NOMO-1 treated with dmso at 0.1 percent for 144 hours (cell line): ENCODE results near the gene STMP1.

ENCODE experiments used
- DNase-seq: peaks from one replicate; lab custom pipeline; 2025; ENCODE audit not compliant: unreplicated experiment; lab: John Stamatoyannopoulos, UW

The STMP1 gene

DNA sequence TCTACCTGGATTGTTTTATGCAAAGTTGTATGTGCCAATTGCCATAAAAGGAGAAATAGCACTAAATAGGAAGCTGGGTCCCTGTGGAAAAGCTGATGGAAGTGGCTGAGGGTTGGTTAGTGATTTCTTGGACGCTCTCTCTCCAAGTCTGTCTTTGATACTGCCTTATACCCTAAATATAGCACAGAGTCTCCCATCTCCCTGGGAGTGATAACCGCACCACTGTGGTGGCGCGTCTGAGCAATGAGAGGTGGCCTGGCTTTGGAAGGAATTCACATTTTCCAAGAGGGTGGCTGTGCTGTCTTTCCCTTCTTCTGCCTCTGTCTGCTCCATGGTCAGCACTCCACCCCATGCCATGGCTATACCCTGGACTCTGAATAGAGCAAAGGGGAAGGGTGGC lies 31.2 kb downstream of the STMP1 start:
- no peak for DNase-seq

DNA sequence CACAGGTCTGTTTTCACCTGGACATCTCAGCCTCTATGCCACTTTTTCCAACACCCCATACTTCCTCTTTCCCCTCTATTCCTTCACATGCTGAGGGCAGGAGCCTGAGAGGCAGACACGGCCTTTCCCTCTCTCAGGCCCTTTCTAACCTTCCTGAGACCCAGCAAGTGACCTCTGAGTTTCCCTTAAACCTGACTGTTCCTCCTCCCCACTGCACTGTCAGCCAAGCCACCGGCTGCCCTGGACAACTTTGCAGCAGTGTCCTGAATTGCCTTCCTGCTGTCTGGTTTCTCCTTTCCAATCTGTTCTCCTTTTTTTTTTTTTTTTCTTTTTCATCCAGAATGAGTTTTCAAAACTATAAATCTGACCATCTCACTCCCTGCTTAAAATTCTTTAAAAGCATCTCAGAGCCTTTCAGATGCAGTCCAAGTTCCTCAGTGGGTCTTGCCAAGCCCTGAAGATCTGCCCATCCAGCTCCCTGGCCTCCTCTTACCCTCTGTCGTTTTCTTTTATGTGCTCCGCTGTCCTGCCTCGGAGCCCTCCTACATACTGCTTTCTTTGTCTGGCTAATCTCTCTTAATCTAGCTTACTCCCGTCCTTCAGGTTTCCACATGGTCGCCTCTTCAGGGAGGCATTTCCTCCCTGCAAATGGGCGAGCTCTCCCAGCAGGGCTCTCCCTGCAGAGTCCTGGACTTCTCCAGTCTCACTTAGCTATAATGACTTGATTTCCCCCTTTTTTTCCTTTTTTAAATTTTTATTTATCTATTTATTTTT lies 35.1 kb downstream of the STMP1 start:
- DNase-seq = no peak

DNA sequence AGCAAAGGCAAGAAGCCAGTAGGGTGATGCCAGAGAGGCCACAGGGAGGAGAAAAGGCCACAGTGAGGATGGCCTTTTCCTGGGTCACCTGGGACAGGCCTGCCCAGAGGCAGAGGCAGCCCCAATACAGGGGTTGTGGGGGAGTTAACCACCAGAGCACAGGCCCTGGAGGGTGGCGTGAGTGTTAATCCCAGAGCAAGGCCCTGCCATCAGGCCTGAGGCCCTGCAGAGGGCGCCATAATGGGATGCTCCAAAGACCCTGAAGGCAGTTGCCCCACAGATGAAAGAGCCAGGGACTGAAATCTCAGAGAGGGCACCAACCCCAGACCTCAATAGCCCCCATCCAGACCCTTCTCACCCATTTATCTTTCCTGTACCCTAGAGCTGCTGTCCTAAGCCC lies 41.8 kb downstream of the STMP1 start:
- no peak for DNase-seq

DNA sequence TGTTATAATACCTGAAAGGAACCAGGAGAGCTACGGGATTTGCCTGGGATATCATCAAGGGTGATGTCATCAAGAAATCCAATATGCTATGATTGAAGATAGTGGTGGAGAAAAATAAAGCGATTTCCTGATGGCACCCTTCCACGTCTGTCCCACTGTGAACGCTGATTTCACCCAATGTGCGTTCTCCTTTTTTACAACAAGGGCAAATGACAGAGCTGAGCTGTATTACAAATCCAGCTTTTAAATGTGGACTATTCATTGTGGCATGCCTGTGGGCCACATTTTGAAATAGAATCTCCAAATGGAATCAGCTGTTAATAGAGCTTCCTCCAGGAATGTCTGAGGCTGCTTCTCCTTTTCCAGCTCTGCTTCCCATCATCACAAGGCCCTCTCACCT lies 42.4 kb downstream of the STMP1 start:
- no peak for DNase-seq

DNA sequence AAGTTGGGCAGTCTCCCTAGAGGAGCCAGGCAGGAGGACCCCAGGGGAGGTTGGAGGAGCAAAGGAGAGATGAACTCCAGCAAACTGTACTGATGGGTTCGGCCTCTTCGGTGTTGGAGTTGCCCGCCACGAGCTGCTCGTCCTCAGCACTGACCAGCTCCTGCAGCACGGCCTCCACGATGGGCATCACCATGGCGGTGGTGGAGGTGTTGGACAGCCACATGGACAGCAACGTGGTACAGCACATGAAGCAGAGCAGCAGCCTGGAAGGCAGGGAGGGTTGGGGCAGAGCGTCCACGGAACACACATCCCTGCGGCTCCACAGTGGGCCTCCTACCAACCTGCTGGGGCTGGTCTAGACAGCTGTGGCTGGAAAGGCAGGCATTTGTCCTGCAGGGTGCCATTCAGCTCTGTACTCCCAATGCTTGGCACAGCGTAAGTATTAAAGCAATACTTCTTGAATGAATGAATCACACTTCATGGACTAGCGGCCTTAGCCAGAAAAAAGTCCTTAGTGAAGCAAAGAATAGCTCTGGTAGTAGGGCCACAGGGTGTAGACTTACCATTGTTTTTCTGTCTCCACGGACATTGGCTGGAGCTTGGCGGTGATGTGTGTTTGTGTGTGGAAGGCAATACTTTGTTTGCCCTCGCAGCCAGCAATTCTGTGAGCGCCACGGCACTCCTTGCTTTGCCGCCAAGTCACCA lies 43.9 kb downstream of the STMP1 start:
- no peak for DNase-seq

- no peak for DNase-seq
Measured at GRCh38 chr7:135706858-135707569, 44.7 kb downstream of the STMP1 start.

DNA sequence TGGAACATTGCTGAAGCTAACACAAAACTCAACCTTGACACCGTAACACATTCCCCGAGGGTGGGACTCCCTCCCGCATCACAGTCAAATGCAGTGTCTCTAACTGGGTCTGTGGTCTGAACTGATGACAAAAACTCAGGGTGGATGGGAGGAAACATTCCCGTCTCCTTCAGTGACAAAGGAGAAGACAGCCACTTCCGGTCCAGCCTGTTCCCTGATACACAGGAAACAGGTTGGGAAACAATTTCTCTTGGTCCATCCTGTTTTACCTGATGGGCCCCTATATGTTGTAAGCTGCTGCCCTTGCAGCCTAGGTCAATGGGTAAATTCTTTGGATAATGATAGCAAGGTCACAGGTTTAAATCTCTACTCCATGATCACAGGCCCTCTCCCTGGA lies 45.3 kb downstream of the STMP1 start:
- DNase-seq = no peak

- DNase-seq = no peak
Measured at GRCh38 chr7:135708041-135708440, 45.7 kb downstream of the STMP1 start.

DNA sequence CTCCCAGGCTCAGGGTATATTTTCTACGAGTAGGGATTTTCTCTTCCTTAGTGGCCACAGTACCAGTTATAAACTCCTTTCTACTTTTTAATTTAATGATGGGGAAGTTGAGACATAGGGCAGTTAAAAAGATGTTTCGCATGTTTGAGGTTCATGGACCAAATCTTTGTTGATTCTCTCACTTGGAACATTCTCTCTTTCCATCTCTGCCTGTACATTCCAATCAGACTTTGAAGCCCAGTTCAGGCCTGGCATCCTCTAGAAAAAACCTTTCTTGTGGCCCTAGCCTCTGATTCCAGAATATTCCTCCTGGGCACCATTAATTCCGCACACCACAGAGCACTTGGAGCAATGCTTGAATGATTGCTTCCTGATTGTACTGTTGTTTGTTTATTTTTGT lies 47.2 kb downstream of the STMP1 start:
- DNase-seq = no peak

DNA sequence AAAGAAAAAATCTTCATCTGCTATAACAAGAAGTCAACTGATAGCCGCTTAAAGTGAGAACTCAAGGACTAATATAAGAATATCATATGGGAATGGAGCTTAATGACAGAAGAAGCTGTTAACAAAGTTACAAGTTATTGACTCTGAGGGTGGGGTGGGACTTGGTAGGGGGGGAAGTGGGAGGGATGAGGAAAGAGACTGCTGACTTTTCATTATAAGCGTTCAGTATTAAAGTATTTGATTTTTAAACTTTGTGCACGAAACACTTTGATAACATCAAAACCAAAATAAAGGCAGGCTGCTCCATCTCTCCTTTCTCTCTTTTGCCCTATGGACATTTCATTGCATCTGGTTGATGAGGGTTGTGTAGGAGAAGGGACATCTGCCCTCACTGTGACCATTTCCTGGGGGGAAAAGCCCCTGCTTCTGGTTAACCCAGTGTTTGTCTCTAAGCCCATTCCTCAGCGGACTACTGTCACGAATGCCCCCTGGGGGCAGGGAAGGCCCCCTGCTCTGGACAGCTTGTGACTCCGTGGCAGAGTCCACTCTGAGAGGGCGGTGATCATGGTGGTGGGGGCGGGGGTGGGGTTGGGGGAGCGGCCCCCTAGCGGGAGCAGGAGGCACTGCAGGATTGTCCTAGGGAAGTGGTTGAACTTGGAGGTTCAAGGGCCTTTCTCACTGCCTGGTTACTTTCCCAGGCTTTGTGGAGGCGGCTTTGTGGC lies 48.3 kb downstream of the STMP1 start:
- no peak for DNase-seq

GRCh38 chr7:135711139-135711469 lies 48.8 kb downstream of the STMP1 start:
- DNase-seq = no peak

DNA sequence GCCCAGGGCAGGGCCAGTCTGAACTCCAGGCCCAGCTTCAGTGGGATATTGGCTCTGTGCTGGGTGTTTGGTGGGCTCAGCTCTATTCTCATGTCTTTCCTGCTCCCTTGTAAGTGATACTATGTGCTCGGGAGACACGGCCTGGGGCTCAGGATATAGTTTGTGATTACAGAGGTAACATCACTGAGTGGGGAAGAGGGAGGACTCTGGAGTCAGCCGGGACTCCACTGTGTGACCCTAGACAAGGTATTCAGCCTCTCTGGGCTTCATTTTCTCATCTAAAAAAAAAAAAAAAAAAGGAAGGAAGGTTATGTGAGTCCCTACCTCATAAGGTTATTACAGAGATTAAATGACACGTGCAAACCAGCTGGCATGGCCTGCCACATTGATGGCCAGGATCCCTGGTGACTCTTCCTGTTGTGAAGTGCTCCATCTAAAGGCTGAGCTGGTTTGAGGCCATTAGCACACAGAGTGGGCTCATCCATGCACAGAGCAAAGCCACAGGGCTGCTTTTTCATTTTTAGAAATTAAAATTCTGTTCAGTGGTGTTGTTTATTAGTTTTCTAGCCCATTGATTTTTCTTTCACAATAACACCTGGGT lies 50.0 kb downstream of the STMP1 start:
- no peak for DNase-seq

GRCh38 chr7:135712796-135713195 lies 50.5 kb downstream of the STMP1 start:
- no peak for DNase-seq

DNA sequence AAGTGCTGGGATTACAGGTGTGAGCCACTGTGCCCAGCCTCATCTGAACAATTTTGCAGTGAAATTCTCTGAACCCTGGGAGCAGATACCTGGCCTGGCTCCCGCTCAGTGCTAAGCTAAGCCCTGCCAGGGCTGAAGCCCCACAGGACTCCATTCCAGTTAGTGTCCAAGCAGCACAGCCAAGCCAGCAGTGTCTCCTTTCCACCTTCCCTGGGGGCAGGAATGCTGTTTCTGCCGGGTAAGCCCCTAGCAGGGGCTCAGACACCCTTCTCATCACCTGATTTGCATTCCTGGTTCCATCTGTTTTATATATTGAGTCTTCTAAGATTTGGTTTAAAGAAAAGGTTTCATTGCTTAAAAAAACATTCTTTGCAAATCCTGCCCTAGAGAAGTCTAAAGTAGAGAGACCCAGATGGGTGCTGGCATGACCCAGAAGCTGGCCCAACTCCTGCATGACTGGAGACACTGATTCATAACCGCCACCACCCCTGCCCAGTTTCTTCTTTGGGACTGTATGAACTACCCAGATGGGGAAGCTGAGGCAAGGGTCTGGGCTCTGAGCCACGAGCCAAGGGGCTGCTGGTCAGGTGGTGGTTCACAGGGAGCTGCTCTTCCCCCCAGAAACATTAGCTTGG lies 51.6 kb downstream of the STMP1 start:
- no peak for DNase-seq

DNA sequence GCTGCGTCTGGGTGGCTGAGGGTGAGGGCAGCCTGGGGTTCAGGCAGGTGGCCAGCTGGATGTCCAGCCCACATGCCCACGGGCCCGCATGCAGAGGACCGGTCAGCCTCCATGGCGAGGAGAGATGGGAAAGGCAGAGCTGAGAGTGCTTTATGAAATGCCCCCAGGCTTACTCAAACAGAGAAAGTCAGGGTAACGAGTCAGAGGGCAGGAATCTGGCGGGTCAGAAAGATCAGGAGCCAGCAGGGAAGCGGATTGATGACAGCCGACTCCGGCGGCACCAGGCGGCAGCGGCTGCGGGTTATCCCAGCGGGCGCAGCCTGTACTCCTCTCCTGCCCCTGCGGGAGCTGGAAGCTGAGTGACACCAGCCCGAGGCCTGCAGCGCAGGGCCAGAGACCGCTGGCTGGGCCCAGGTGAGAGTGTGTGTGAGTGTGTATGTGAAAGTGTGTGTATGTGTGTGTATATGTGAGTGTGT lies 52.3 kb downstream of the STMP1 start:
- no peak for DNase-seq

- DNase-seq = no peak
Measured at GRCh38 chr7:135715055-135715522, 52.8 kb downstream of the STMP1 start.

- no peak for DNase-seq
Measured at GRCh38 chr7:135715673-135716072, 53.4 kb downstream of the STMP1 start.

DNA sequence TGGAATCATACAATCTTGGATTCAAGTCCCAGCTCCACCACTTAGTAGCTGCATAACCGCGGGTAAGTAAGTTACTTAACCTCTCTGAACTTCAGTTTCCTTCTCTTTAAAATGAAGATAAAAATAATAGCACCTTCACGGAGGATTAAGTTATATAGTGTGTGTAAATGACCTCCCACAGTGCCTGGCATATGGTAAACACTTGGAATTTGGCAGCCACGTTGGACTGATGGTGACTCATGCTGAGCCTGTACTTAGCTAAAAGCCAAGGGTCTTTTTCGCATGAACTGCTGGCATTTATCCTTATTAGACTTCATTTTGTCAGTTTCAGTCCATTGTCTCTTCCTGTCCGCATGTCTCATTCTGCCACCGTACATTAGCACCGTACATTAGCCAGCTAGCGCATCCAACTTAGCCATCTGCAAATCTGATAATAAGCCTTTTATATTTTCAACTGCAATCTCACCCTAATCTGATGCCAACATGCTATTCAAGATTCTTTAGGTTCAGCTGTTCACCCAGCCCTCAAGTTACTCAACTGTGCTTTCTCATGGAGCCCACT lies 54.4 kb downstream of the STMP1 start:
- DNase-seq = no peak

- no peak for DNase-seq
Measured at GRCh38 chr7:135717693-135718092, 55.4 kb downstream of the STMP1 start.

DNA sequence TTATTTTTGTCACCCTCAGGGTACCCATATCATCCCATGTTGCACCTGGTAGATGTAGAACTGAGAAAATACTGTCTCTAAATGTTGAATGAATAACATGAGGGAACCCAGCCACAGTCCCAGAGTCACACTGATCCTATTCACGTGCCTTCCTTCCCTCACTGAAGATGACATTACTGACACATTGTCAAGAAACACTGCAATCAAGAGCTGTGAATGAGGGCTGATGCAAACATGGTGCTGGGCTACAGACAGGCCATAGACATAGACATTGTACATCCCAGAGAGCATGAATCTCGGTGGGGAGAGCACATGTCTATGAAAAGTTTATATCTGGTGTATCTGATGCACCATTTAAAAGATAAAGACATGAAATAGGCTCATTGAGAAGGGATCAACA lies 55.9 kb downstream of the STMP1 start:
- no peak for DNase-seq
